OCI-LY7 (cell line): ENCODE results near the gene VBP1. TPM values are rescaled to one million over a fixed set of nuclear protein-coding genes. Genes with fewer than 3 reads are reported as not detected.

ENCODE experiments used
- BruUV-seq: library from RNA; stranded (reverse); fragments of 400-500 nt; replicated peaks from 2 replicates; lab custom pipeline; 2021; lab: Mats Ljungman, UMichigan
- CTCF ChIA-PET: fragments of 300-600 bp; sonication (Branson Sonifier 250); formaldehyde crosslinking; loops from one replicate; lab custom pipeline; 2022; ENCODE audit warnings: antibody characterized with exemption; ENCODE audit not compliant: unreplicated experiment; lab: Charles Lee
- POLR2A ChIA-PET: fragments of 300-600 bp; sonication (Branson Sonifier 250); formaldehyde crosslinking; loops from one replicate; lab custom pipeline; 2022; ENCODE audit warnings: antibody characterized with exemption; lab: Charles Lee
- DNase-seq: peaks from one replicate; pipeline ENCODE4 v3.0.0-alpha.2; 2015; ENCODE audit warnings: low spot score
- H2AFZ ChIP-seq: fragments of 200-600 bp; sonication (generic), shearing (Covaris generic); 2 replicates; pipeline ENCODE4 v1.6.1; 2014; ENCODE audit warnings: mild to moderate bottlenecking, antibody characterized with exemption, low read length, moderate library complexity
- H3K27ac ChIP-seq: fragments of 200-600 bp; sonication (generic); 2 replicates; pipeline ENCODE4 v1.5.1; 2014; ENCODE audit warnings: mixed run types, low read depth, mild to moderate bottlenecking, moderate library complexity, low read length, inconsistent platforms; ENCODE audit not compliant: poor library complexity, severe bottlenecking
- H3K36me3 ChIP-seq: fragments of 200-600 bp; sonication (generic); 2 replicates; pipeline ENCODE4 v1.6.1; 2014; ENCODE audit warnings: mild to moderate bottlenecking, antibody characterized with exemption, low read length, moderate library complexity, mixed read lengths; ENCODE audit not compliant: insufficient read depth
- H3K4me1 ChIP-seq: fragments of 200-600 bp; sonication (generic); 2 replicates; pipeline ENCODE4 v1.5.1; 2014; ENCODE audit warnings: mild to moderate bottlenecking, low read length; ENCODE audit not compliant: insufficient read depth, poor library complexity, severe bottlenecking
- H3K4me2 ChIP-seq: fragments of 200-600 bp; sonication (generic); 2 replicates; pipeline ENCODE4 v1.6.1; 2014; ENCODE audit warnings: mild to moderate bottlenecking, low read length
- H3K4me3 ChIP-seq: fragments of 200-600 bp; sonication (generic); 2 replicates; pipeline ENCODE4 v1.5.1; 2014; ENCODE audit warnings: mild to moderate bottlenecking, low read depth, low read length; ENCODE audit not compliant: poor library complexity, severe bottlenecking
- H3K79me2 ChIP-seq: fragments of 200-600 bp; sonication (generic); 2 replicates; pipeline ENCODE4 v1.6.1; 2016; ENCODE audit warnings: low read depth, mild to moderate bottlenecking, low read length, moderate library complexity, mixed read lengths; ENCODE audit not compliant: insufficient read depth
- H3K9me2 ChIP-seq: fragments of 200-600 bp; sonication (generic); 2 replicates; pipeline ENCODE4 v1.6.1; 2016; ENCODE audit warnings: mild to moderate bottlenecking, low read length, mixed read lengths; ENCODE audit not compliant: insufficient read depth
- H3K9me3 ChIP-seq: fragments of 200-600 bp; sonication (generic); 2 replicates; pipeline ENCODE4 v1.6.1; 2014; ENCODE audit warnings: mild to moderate bottlenecking, mixed run types, low read length, mixed read lengths
- H4K20me1 ChIP-seq: fragments of 200-600 bp; sonication (generic); 2 replicates; pipeline ENCODE4 v1.6.1; 2014; ENCODE audit warnings: mild to moderate bottlenecking, antibody characterized with exemption, low read length, moderate library complexity, mixed read lengths; ENCODE audit not compliant: insufficient read depth
- EZH2phosphoT487 ChIP-seq: fragments of 200-600 bp; sonication (generic); IDR thresholded peaks from 2 replicates; pipeline ENCODE4 v1.6.1; 2018; ENCODE audit warnings: low read depth, borderline replicate concordance, mild to moderate bottlenecking, mixed run types, antibody characterized with exemption, low read length, moderate library complexity, mixed read lengths
- intact Hi-C: fragments of 100-400 bp; cut with micrococcal nuclease; formaldehyde crosslinking; loops from one replicate; pipeline ENCODE4 v1.10.0; 2022; ENCODE audit not compliant: unreplicated experiment
- total RNA-seq, 2 experiments: library from RNA; depleted of rRNA in 1 of 2; stranded (reverse); fragments of >200 nt in 1 of 2; shearing (Covaris generic) in 1 of 2; gene quantifications; 2 replicates each; pipeline ENCODE4 v1.2.3, GENCODE V29; 2014 to 2022
- TF ChIP-seq, protein P1 (sequence below): fragments of 200-600 bp; sonication (generic); conservative IDR thresholded peaks from 2 replicates; pipeline ENCODE4 v1.5.1; 2014; ENCODE audit warnings: mild to moderate bottlenecking, antibody characterized with exemption, low read length, moderate library complexity, mixed read lengths

The VBP1 gene
- total RNA-seq, 2 experiments from 2014 or later = 42.9 to 63.4 TPM

GRCh38 chrX:155270969-155271368 is 54.7 kb downstream of the VBP1 start:
- TF ChIP-seq, protein P1, sequence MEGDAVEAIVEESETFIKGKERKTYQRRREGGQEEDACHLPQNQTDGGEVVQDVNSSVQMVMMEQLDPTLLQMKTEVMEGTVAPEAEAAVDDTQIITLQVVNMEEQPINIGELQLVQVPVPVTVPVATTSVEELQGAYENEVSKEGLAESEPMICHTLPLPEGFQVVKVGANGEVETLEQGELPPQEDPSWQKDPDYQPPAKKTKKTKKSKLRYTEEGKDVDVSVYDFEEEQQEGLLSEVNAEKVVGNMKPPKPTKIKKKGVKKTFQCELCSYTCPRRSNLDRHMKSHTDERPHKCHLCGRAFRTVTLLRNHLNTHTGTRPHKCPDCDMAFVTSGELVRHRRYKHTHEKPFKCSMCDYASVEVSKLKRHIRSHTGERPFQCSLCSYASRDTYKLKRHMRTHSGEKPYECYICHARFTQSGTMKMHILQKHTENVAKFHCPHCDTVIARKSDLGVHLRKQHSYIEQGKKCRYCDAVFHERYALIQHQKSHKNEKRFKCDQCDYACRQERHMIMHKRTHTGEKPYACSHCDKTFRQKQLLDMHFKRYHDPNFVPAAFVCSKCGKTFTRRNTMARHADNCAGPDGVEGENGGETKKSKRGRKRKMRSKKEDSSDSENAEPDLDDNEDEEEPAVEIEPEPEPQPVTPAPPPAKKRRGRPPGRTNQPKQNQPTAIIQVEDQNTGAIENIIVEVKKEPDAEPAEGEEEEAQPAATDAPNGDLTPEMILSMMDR = no peak
- TF ChIP-seq EZH2phosphoT487 = no peak
- DNase-seq = no peak
- no peaks in the 10 kb centered on the region for H3K4me1 ChIP-seq
- CTCF ChIA-PET = no interaction called here
- H3K79me2 ChIP-seq = no peaks in the 10 kb centered on the region
- no peaks in the 10 kb centered on the region for H4K20me1 ChIP-seq
- no TSS peak for BruUV-seq
- H3K9me3 ChIP-seq = no peaks in the 10 kb centered on the region
- H3K9me2 ChIP-seq = no peaks in the 10 kb centered on the region
- intact Hi-C loops = no loop called here
- POLR2A ChIA-PET = no interaction called here
- no peak overlapping the region for H3K4me2 ChIP-seq
- no peak overlapping the region for H2AFZ ChIP-seq
- no peaks in the 10 kb centered on the region for H3K36me3 ChIP-seq
- H3K27ac ChIP-seq = no peak overlapping the region
- no peak overlapping the region for H3K4me3 ChIP-seq

DNA sequence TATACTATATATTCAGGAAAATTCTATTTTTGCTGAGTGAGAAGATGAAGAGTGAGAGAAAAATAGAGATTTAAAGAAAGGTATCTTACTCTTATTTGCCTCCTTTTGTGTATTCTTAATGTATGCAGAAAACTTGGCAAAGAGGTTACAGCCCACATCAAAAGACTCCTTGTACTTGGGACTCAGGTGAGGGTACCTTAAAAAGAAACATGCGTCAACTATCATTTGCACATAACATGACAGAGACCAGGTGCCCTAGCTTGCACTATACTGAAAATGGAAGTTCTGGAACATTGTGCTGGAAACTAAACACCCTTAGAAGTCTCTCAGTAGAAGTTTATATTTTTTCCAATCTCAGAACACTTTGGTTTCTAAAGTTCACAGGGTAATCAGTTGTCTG is 63.6 kb downstream of the VBP1 start:
- H3K9me3 ChIP-seq = no peaks in the 10 kb centered on the region
- DNase-seq = no peak
- H3K4me2 ChIP-seq = no peak overlapping the region
- no peak overlapping the region for H2AFZ ChIP-seq
- H3K9me2 ChIP-seq = no peaks in the 10 kb centered on the region
- TF ChIP-seq EZH2phosphoT487 = no peak
- TF ChIP-seq, protein P1 = no peak
- no peak overlapping the region for H3K27ac ChIP-seq
- H4K20me1 ChIP-seq = no peaks in the 10 kb centered on the region
- no peaks in the 10 kb centered on the region for H3K36me3 ChIP-seq
- H3K4me1 ChIP-seq = no peaks in the 10 kb centered on the region
- CTCF ChIA-PET = no interaction called here
- H3K4me3 ChIP-seq = no peak overlapping the region
- intact Hi-C loops = no loop called here
- BruUV-seq = no TSS peak
- POLR2A ChIA-PET = no interaction called here
- H3K79me2 ChIP-seq = no peaks in the 10 kb centered on the region

Other genes starting within 250 kb of the VBP1 start
- gene F8, start 193.7 kb upstream of the VBP1 start, total RNA-seq (2014; rRNA removed; shearing (Covaris generic)) = 0.47 and 0.95 TPM in 2 replicates
- 1.7 and 2.1 TPM in 2 replicates for gene F8, start 193.7 kb upstream of the VBP1 start, total RNA-seq (2022)
- 37.2 and 57.5 TPM in 2 replicates for gene FUNDC2, start 189.6 kb upstream of the VBP1 start, total RNA-seq (2014; rRNA removed; shearing (Covaris generic))
- 45.3 and 50.0 TPM in 2 replicates for gene FUNDC2, start 189.6 kb upstream of the VBP1 start, total RNA-seq (2022)
- gene CMC4, start 145.3 kb upstream of the VBP1 start, total RNA-seq (2014; rRNA removed; shearing (Covaris generic)) = 23.9 and 30.6 TPM in 2 replicates
- 12.2 and 14.3 TPM in 2 replicates for gene CMC4, start 145.3 kb upstream of the VBP1 start, total RNA-seq (2022)
- 13.4 and 16.9 TPM in 2 replicates for gene MTCP1, start 145.3 kb upstream of the VBP1 start, total RNA-seq (2014; rRNA removed; shearing (Covaris generic))
- gene MTCP1, start 145.3 kb upstream of the VBP1 start, total RNA-seq (2022) = 37.3 and 39.6 TPM in 2 replicates
- 11.9 and 12.1 TPM in 2 replicates for gene BRCC3, start 145.0 kb upstream of the VBP1 start, total RNA-seq (2014; rRNA removed; shearing (Covaris generic))
- gene BRCC3, start 145.0 kb upstream of the VBP1 start, total RNA-seq (2022) = 23.5 and 25.8 TPM in 2 replicates
- 6.6 and 7.2 TPM in 2 replicates for gene RAB39B, start 48.0 kb downstream of the VBP1 start, total RNA-seq (2014; rRNA removed; shearing (Covaris generic))
- 13.4 and 14.3 TPM in 2 replicates for gene RAB39B, start 48.0 kb downstream of the VBP1 start, total RNA-seq (2022)
- gene CLIC2, start 118.2 kb downstream of the VBP1 start, total RNA-seq (2014; rRNA removed; shearing (Covaris generic)) = not detected in 2 replicates
- not detected in 2 replicates for gene CLIC2, start 118.2 kb downstream of the VBP1 start, total RNA-seq (2022)
- not detected in 2 replicates for gene F8A2, start 165.6 kb downstream of the VBP1 start, total RNA-seq (2014; rRNA removed; shearing (Covaris generic))
- gene F8A2, start 165.6 kb downstream of the VBP1 start, total RNA-seq (2022) = not detected in 2 replicates
- gene F8A3, start 242.2 kb downstream of the VBP1 start, total RNA-seq (2014; rRNA removed; shearing (Covaris generic)) = 1.6 and 3.3 TPM in 2 replicates
- gene F8A3, start 242.2 kb downstream of the VBP1 start, total RNA-seq (2022) = 5.8 and 8.5 TPM in 2 replicates